ENCODE measurements around the gene LIN54.

Gene LIN54

GRCh38 chr4:82898322-82899243, 112.0 kb downstream of the LIN54 start:
- no peak for DNase-seq (ENCODE audit: low spot score)
- ChIA-PET CTCF (interaction anchor here (0.5 to 0.9 kb wide), 5 partner anchors 12 to 209 kb away, joined by 3 to 6 read pairs (median 3); no protein-coding TSS in a partner anchor), POLR2A (ENCODE audit: low non-redundant PET) (no interaction called here)
- no peak overlapping the region for H3K27ac ChIP-seq
- TF ChIP-seq, protein P1, sequence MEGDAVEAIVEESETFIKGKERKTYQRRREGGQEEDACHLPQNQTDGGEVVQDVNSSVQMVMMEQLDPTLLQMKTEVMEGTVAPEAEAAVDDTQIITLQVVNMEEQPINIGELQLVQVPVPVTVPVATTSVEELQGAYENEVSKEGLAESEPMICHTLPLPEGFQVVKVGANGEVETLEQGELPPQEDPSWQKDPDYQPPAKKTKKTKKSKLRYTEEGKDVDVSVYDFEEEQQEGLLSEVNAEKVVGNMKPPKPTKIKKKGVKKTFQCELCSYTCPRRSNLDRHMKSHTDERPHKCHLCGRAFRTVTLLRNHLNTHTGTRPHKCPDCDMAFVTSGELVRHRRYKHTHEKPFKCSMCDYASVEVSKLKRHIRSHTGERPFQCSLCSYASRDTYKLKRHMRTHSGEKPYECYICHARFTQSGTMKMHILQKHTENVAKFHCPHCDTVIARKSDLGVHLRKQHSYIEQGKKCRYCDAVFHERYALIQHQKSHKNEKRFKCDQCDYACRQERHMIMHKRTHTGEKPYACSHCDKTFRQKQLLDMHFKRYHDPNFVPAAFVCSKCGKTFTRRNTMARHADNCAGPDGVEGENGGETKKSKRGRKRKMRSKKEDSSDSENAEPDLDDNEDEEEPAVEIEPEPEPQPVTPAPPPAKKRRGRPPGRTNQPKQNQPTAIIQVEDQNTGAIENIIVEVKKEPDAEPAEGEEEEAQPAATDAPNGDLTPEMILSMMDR (conservative IDR thresholded peaks at IDR 0.05; ENCODE audit: low read depth) = peak; percentile 75

DNA sequence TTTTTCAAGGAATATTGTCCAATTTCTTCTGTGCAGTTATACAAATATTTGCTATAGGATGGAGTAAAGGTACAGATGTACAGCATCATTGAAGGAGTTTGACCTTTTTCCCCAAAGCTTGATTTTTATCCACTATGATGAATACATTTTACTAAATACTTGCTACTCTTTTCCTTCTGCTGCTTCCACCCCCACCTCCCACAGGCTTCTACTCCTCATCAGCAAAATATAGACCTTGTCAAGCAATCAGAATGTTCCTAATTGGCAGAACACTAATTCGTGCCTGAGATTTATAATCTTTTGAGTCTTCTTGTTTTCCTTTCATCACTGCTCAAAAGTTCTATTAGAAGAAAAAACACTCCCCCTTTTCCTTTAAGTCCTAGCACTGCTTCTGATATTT, 113.9 kb downstream of the LIN54 start:
- ChIA-PET CTCF (interaction anchor here (0.6 kb wide), 1 partner anchor 115 kb away, joined by 3 read pairs; no protein-coding TSS in a partner anchor), POLR2A (ENCODE audit: low non-redundant PET) (no interaction called here)
- no peak for DNase-seq (ENCODE audit: low spot score)
- TF ChIP-seq, protein P1 (conservative IDR thresholded peaks at IDR 0.05; ENCODE audit: low read depth) = no peak
- no peak overlapping the region for H3K27ac ChIP-seq

- ChIA-PET CTCF (no interaction called here), POLR2A (ENCODE audit: low non-redundant PET) (interaction anchor here (0.6 kb wide), 1 partner anchor 153 kb away, joined by 3 read pairs; no protein-coding TSS in a partner anchor)
- H3K27ac ChIP-seq = no peak overlapping the region
- TF ChIP-seq, protein P1 (conservative IDR thresholded peaks at IDR 0.05; ENCODE audit: low read depth) = no peak
- no peak for DNase-seq (ENCODE audit: low spot score)
Measured at GRCh38 chr4:82893942-82894341, 116.7 kb downstream of the LIN54 start.

DNA sequence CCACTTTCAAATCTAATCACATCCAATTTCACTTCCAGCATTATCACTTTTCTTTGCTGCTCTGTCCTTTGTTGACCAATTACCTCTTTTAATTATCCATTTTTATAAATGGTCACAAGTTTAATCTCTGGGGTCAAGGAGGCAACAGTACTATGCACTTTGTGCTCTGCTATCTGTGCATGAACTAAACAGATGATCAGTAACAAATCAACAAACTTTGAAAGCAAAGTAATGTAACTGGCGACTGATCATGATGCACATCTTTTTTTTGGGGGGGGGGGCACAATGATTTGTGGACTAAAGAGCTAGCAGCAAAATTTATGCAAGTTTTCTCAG, 118.2 kb downstream of the LIN54 start:
- ChIA-PET CTCF (interaction anchor here (0.6 kb wide), 1 partner anchor 293 kb away, joined by 4 read pairs; no protein-coding TSS in a partner anchor), POLR2A (ENCODE audit: low non-redundant PET) (no interaction called here)
- DNase-seq (ENCODE audit: low spot score) = no peak
- TF ChIP-seq, protein P1 (conservative IDR thresholded peaks at IDR 0.05; ENCODE audit: low read depth) = no peak
- no peak overlapping the region for H3K27ac ChIP-seq

GRCh38 chr4:82891707-82892466, 118.7 kb downstream of the LIN54 start:
- peak overlapping the region; percentile 98 for H3K27ac ChIP-seq
- no peak for DNase-seq (ENCODE audit: low spot score)
- TF ChIP-seq, protein P1 (conservative IDR thresholded peaks at IDR 0.05; ENCODE audit: low read depth) = no peak
- CTCF ChIA-PET = no interaction called here
- POLR2A ChIA-PET (ENCODE audit: low non-redundant PET) = no interaction called here

DNA sequence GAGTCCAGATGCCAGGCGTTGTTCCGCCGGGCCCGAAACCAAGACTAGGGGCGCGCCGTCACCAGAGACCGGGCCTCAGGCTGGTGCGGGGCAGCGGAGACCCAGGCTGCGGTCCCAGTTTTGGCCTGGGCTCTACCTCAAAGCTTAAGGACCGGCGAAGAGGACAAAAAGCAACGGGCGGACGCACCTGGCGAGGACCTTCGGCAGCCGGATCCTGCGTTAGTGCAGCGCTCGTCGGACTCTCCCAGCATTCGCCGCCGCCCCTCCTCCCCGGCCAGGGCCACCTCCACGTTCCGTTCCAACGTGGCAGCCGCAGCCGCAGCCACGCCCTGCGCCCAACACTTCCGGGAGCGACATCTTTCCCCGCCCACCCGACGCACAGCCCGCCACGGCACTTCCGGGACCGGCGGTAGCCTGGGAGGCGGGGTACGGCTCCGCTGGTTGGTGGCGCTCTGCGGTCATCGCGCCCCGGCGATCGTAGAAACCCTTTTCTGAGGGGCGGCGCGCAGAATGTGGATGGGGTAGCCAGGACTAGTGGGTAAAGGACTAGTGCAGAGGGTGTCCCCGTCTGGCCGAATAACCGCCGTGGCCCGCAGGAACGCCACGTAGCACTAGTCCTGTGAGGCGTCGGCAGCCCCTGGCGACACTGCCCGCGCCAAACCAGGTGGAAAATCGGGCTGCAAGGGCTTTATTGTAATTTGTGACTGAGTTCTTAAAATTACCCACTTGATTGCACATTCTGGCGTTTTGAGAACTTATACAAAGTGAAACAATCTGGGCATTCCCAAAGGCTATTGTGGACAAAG, 119.5 kb downstream of the LIN54 start, which contains the start of gene SEC31A:
SEC31A (minus strand) TSS at position 253 of the 806 bp plus-strand sequence. CDS start 9,217 bp downstream, outside the sequence.
- ChIA-PET POLR2A (ENCODE audit: low non-redundant PET) (no interaction called here), CTCF (no interaction called here)
- peak; percentile 86 for DNase-seq (ENCODE audit: low spot score)
- peak within 1 kb of the TSS; percentile 98 for H3K27ac ChIP-seq
- TF ChIP-seq, protein P1 (conservative IDR thresholded peaks at IDR 0.05; ENCODE audit: low read depth) = no peak
